ENCODE data around the gene NKX1-2.

Gene NKX1-2

GRCh38 chr10:124473070-124473469, 23.2 kb upstream of the NKX1-2 start:
- Histone ChIP-seq H3K9me2 (replicated peaks; ENCODE audit: insufficient read depth, low read length) (no peaks in the 10 kb centered on the region), H3K4me2 (ENCODE audit: low read depth, low read length) (no peak overlapping the region), H3K27me3 (replicated peaks; ENCODE audit: insufficient read depth, low read length) (no peaks in the 10 kb centered on the region), H2AFZ (ENCODE audit: low read length) (no peak overlapping the region), H3K4me1 (ENCODE audit: low read length) (no peaks in the 10 kb centered on the region), H3K4me3 (ENCODE audit: low read length) (no peak overlapping the region), H3K27ac (ENCODE audit: low read length) (no peak overlapping the region), H3K79me2 (ENCODE audit: low read length) (no peaks in the 10 kb centered on the region), H4K20me1 (ENCODE audit: insufficient read depth, low read length) (no peaks in the 10 kb centered on the region), H3F3A (ENCODE audit: insufficient read depth, low read length) (no peaks in the 10 kb centered on the region), H3K9ac (ENCODE audit: low read length) (no peak overlapping the region), H3K9me3 (replicated peaks; ENCODE audit: insufficient read depth, low read length) (no peaks in the 10 kb centered on the region), H3K36me3 (replicated peaks; ENCODE audit: insufficient read depth, low read length) (no peaks in the 10 kb centered on the region)
- no peak for DNase-seq
- no peak for TF ChIP-seq EZH2phosphoT487 (IDR thresholded peaks at IDR 0.05; ENCODE audit: low read length)
- no peak for TF ChIP-seq CTCF (IDR thresholded peaks at IDR 0.05; ENCODE audit: low read length)
- TF ChIP-seq EZH2 (optimal IDR thresholded peaks at IDR 0.05; ENCODE audit: low read depth, low read length): no peak

GRCh38 chr10:124472071-124472470, 22.2 kb upstream of the NKX1-2 start:
- DNase-seq: no peak
- no peak overlapping the region for H3K27ac ChIP-seq (ENCODE audit: low read length)
- no peaks in the 10 kb centered on the region for H3K4me1 ChIP-seq (ENCODE audit: low read length)
- H3F3A ChIP-seq (ENCODE audit: insufficient read depth, low read length): no peaks in the 10 kb centered on the region
- H4K20me1 ChIP-seq (ENCODE audit: insufficient read depth, low read length): no peaks in the 10 kb centered on the region
- H3K4me2 ChIP-seq (ENCODE audit: low read depth, low read length): no peak overlapping the region
- no peak overlapping the region for H2AFZ ChIP-seq (ENCODE audit: low read length)
- H3K4me3 ChIP-seq (ENCODE audit: low read length): no peak overlapping the region
- H3K79me2 ChIP-seq (ENCODE audit: low read length): no peaks in the 10 kb centered on the region
- no peaks in the 10 kb centered on the region for H3K36me3 ChIP-seq (replicated peaks; ENCODE audit: insufficient read depth, low read length)
- TF ChIP-seq EZH2 (optimal IDR thresholded peaks at IDR 0.05; ENCODE audit: low read depth, low read length) (no peak), EZH2phosphoT487 (IDR thresholded peaks at IDR 0.05; ENCODE audit: low read length) (no peak), CTCF (IDR thresholded peaks at IDR 0.05; ENCODE audit: low read length) (no peak)
- H3K9ac ChIP-seq (ENCODE audit: low read length): no peak overlapping the region
- H3K27me3 ChIP-seq (replicated peaks; ENCODE audit: insufficient read depth, low read length): no peaks in the 10 kb centered on the region
- no peaks in the 10 kb centered on the region for H3K9me2 ChIP-seq (replicated peaks; ENCODE audit: insufficient read depth, low read length)
- H3K9me3 ChIP-seq (replicated peaks; ENCODE audit: insufficient read depth, low read length): no peaks in the 10 kb centered on the region

GRCh38 chr10:124470544-124471434, 21.0 kb upstream of the NKX1-2 start:
- TF ChIP-seq CTCF (IDR thresholded peaks at IDR 0.05; ENCODE audit: low read length): no peak
- no peak for TF ChIP-seq EZH2phosphoT487 (IDR thresholded peaks at IDR 0.05; ENCODE audit: low read length)
- TF ChIP-seq EZH2 (optimal IDR thresholded peaks at IDR 0.05; ENCODE audit: low read depth, low read length): no peak
- no peaks in the 10 kb centered on the region for H3K9me3 ChIP-seq (replicated peaks; ENCODE audit: insufficient read depth, low read length)
- no peaks in the 10 kb centered on the region for H3K4me1 ChIP-seq (ENCODE audit: low read length)
- H3K9ac ChIP-seq (ENCODE audit: low read length): no peak overlapping the region
- no peak overlapping the region for H3K27ac ChIP-seq (ENCODE audit: low read length)
- no peaks in the 10 kb centered on the region for H3K36me3 ChIP-seq (replicated peaks; ENCODE audit: insufficient read depth, low read length)
- H3K9me2 ChIP-seq (replicated peaks; ENCODE audit: insufficient read depth, low read length): no peaks in the 10 kb centered on the region
- no peaks in the 10 kb centered on the region for H3K27me3 ChIP-seq (replicated peaks; ENCODE audit: insufficient read depth, low read length)
- no peak overlapping the region for H2AFZ ChIP-seq (ENCODE audit: low read length)
- no peak overlapping the region for H3K4me3 ChIP-seq (ENCODE audit: low read length)
- H3K4me2 ChIP-seq (ENCODE audit: low read depth, low read length): no peak overlapping the region
- H4K20me1 ChIP-seq (ENCODE audit: insufficient read depth, low read length): no peaks in the 10 kb centered on the region
- H3F3A ChIP-seq (ENCODE audit: insufficient read depth, low read length): no peaks in the 10 kb centered on the region
- no peaks in the 10 kb centered on the region for H3K79me2 ChIP-seq (ENCODE audit: low read length)
- DNase-seq: no peak
